ENCODE measurements around the gene NSMCE1. TPM values are rescaled to one million over a fixed set of nuclear protein-coding genes. Genes with fewer than 3 reads are reported as not detected.

Gene NSMCE1
- total and polyA plus RNA-seq, 2 of the 8 experiments (the other 6 are each of a cell fraction or from before 2014, with no cell fraction given) = 8.1 to 16.6 TPM

- no peak for TF ChIP-seq CHD7 (IDR thresholded peaks at IDR 0.05; ENCODE audit: insufficient replicate concordance, low read length)
- TF ChIP-seq SIN3A (conservative IDR thresholded peaks at IDR 0.05 in 1 of 2, IDR thresholded peaks at IDR 0.05 in 1 of 2; ENCODE audit: low read depth in 1 of 2, low read length in 2 of 2) = no peak
- no peak for TF ChIP-seq BCL11A (IDR thresholded peaks at IDR 0.05; ENCODE audit: low read depth in 2 of 2, low read length in 2 of 2)
- no peak for TF ChIP-seq CTBP2 (IDR thresholded peaks at IDR 0.05; ENCODE audit: borderline replicate concordance, insufficient read depth, insufficient read length, low read length)
- no peak for TF ChIP-seq MAFK (IDR thresholded peaks at IDR 0.05; ENCODE audit: low read depth, low read length)
- TF ChIP-seq USF2 (IDR thresholded peaks at IDR 0.05; ENCODE audit: low read length) = no peak
- TF ChIP-seq RNF2 (IDR thresholded peaks at IDR 0.05; ENCODE audit: borderline replicate concordance, low read depth, low read length, missing control alignments, poor library complexity, severe bottlenecking) = no peak
- TF ChIP-seq CBX8 (IDR thresholded peaks at IDR 0.05; ENCODE audit: borderline replicate concordance, low read depth, low read length) = no peak
- no peak for TF ChIP-seq ZNF274 (IDR thresholded peaks at IDR 0.05; ENCODE audit: borderline replicate concordance, extremely low read depth, low read length)
- TF ChIP-seq GABPA (IDR thresholded peaks at IDR 0.05; ENCODE audit: borderline replicate concordance, insufficient read depth, low read length) = no peak
Observed at GRCh38 chr16:27199235-27199586, 69.4 kb downstream of the NSMCE1 start (continued).

All from H1 (cell line).